GDM1 (cell line): ENCODE results near the gene ZNF445.
"Not testable (repeated sequence)": the region's sequence is repeated elsewhere in the genome, so short reads cannot be mapped to it uniquely, and the experiment has no call there.

Experiments used
- DNase-seq: peaks from one replicate; lab custom pipeline; 2025; lab: John Stamatoyannopoulos, UW

ZNF445 gene

DNA sequence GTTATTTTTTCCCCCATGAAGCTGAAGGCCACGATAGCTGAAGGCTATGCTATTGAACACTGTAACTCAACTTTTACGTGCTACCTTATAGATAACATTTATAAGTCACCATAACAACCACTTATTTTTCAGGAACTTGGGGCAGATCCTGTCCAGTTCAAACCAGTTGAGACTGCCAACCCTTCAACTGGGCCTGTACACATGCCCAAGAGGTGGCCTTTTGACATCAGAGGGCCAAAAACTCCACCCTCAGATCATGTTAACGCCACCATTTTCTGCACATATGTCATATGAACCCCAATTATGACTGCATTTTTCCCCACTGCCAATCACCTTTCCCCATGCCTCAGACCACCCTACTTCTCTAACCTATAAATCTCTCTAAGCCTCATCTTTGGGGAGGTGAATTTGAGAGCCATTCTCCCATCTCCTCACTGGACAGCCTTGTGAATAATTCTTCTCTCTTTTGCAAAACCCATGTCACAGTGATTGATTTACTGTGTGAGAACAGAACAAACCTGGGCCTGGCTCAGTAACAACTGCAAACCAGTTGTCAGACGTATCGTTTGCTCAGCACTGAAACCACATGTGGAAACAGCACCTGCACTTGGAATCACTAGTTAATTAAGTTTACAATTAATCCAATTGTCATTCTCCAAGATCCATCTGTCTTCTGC is 42.5 kb downstream of the ZNF445 start:
- DNase-seq, result no peak

DNA sequence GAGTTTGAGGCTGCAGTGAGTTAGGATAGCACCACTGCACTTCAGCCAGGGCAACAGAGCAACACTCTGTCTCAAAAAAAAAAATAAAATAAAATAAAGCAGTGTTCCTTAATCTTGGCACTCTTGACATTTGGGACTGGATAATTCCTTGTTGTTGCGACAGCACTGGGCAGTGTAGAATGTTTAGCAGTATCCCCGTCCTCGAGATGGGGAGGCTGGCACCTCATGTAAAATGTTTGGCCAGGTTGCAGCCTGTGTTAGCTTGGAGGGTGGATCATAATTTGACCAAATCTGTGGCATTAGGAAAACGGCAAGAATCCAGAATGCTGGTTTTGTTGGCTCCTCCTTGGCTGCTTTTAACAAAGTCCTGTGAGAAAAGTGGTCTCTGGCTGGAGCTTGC is 47.0 kb downstream of the ZNF445 start:
- DNase-seq, result no peak

DNA sequence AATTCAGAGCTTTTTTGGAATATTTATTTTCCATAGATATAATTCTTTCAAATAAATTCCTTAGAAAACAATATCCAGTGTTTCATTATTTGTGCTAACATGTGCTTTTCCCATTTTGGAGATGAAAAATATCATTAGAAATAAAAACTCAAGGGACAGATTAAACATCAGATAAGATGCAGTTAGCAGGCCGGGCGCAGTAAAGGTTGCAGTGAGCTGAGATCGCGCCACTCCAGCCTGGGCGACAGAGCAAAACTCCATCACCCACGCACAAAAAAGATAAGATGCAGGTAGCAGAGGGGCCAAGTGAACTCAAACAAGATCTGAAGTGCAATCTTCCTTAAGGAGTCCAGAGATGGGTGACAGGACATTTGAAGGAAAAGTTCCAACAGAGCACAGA is 48.0 kb downstream of the ZNF445 start:
- no peak for DNase-seq

DNA sequence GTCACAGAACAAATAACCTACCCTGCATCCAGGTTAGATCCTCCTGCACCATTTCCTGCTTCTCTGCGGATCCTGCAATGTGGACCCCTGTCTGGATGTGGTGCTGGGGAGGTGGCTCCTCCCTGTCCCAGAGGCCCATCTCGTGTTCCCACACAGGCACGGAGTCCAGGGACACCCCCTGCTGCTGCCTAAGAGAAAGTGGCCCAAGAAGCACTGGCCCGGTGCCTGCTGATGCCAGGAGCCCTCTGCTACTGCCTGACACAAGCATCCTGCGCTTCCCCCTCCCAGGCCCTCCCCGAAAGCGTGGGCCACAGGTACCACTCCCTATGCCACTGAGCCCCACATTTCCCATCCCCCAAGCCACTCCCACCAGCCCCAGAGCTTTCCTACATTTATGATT is 48.6 kb downstream of the ZNF445 start:
- DNase-seq, result no peak

DNA sequence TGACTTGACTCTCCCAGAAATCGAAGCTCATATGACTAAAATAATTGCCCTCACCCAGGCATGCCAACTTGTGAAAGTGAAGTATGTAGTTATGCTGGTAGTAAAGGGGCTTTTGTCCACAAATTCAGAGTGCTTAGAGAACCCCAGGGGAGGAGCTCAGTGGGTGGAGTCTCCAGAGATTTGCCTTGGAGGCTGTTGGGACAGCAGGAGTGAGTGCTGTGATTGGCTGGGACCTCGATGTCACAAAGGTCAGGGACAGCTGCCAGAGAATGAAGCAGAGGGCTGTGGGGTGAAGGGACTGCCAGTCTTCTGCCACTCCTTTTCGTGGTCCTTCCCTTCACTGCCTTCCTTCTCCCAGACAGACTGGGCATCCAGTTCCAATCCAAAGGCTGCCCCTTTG is 49.8 kb downstream of the ZNF445 start:
- no peak for DNase-seq

DNA sequence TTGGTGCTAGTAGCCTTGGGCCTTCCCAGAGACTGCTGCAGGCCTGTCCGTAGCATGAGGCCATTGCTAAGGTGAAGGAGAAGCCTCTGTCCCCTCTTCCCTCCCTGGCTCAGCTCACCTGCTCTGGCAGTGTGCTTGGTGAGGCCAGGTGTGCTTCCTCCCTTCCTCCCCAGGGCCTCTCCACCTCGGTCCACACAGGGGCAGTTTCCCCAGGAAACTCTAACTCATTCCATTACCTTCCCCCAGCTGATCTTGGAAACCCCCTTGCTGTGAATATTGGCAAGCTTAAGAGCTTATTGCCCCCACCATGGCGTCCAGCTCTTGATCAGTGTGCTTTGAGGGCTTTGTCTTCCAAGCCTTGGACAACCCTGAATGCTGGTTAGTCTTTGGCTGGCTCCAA is 52.7 kb downstream of the ZNF445 start:
- DNase-seq, result no peak

DNA sequence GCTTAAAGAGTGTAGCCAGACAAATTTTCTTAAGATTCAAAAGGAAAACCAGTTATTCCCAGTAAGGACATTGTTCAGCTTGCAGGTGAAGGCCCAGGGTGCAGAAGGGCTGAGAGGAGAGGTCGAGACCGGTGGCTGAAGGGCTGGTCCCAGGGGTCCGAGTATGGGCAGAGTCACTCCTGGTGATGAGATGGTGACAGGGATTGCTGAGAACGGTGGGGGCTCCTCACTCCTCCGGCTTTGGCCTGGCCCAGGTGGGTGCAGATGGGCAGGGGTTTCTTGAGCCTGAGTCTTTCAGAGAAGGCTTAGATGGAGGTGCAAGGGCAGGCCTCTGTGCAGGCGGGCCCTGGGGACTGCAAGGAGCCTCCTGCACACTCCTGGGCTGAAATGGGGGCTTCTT is 56.2 kb downstream of the ZNF445 start:
- DNase-seq, result no peak

DNA sequence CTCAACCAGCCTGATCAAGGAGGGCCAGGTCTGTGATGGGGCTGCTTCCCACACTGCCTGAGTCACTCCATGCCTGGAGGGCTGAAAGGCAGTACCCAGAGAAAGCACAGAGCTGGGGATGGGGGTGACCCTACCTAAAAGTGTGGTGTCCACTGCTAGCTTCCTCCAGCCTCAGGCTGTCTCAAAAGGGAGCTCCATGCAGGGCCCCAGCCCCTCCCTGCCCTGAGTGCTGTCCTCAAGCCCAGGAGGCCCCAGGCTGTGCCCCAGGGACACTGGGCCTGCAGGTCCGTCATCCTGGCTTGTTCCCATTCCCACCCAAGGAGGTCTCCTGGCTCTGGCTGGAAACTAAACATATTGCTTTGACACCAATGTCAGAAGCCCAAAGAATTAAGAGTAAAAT is 56.8 kb downstream of the ZNF445 start:
- DNase-seq, result no peak

DNA sequence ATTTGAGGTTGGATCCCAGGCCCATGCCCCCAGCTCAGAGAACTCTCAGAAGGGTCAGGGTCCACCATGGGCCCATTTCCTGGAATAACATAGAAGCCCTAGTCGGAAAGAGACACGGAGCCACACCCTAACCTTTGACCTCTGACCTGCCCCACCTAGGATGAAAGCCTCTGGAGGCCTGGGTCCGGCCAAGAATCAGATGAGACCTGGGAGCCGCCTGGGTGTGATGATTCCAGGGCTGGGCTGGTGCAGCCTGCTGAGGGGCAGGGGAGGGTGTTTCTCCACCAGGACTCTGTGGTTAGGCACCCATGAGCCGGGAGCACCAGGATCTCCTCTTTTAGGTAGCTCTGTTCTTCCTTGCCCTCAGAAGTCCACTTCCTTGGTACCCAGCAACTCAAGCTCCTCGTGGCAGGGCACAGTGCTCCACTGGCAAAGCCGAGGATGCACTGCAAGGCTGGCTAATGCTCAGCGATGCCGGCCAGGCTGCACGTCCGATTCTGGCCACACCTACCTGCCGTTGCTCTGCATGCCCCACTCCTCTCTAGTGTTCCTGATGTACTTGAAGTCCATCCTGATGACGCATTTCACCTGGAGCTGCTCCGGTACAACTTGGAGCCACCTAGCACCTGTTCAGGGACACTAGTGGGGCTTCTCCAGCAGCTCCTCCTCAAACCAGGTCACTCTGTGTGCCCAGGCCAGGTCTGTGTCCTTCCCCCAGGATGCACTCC is 57.4 kb downstream of the ZNF445 start:
- no peak for DNase-seq

DNA sequence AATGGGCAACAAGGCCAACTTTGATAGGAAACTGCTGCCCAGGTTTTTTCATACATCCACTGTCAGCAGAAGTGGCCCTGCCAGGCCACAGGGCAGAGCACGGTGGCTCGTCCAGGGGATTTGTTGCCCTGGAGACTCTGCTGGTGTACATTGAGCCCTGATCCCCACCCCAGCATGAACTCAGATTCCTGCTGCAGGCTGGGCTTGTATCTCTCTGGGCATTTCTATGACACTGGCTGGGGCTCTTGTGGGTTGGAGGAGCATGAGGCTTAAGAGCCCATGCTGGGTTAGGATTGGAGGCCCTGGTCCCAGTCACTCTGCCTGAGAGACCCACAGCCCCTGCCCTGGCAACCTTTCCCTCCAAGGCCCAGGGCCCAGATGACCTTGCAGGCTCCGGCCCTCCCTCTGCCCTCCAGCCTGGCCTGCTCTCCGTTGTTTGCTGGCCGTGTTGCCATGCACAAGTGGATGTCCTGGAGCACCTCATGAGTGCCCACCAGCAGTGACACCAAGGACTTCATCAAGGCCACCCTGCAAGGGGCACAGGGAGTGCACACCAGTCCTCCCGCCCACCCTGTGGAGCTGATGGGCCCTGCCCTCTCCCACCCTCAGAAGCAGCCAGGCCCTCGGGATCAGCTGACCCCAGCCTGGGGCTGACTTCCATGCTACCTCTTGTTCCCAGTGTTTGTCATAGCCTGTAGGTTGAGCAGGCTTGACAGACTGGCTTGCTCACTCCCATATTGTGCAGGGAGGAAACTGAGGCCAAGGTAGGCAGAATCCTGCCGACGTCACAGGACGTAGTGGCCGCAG is 58.2 kb downstream of the ZNF445 start:
- DNase-seq, result no peak

DNA sequence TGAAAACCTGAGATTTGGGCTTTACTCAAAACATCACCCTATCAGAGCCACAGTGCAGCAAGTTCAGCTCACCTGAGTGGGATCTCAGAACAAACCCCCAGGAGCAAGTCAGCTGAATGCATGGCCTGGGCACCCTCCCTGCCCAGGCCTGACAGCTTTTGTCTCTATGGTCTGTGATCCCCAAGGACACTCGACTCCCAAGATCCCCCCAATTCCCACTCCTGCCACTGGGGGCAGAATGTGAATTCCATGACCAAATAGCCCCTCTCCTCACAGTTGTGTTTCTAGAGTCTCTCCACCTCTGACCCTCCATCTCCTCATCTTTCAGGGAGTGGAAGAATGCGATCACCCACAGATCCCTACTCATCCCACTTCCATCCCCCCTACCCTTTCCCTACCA is 58.9 kb downstream of the ZNF445 start:
- no peak for DNase-seq

DNA sequence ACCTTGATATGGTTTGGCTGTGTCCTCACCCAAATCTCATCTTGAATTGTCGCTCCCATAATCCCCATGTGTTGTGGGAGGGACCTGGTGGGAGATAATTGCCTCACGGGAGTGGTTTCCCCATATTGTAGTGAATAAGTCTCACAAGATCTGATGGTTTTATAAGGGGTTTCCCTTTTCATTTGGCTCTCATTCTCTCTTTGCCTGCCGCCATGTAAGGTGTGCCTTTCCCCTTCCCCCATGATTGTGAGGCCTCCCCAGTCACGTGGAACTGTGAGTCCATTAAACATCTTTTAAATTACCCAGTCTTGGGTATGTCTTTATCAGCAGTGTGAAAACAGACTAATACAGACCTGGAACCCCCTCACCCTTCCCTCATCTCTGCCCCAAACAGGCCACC is 59.4 kb downstream of the ZNF445 start:
- DNase-seq, result not testable (repeated sequence)

DNA sequence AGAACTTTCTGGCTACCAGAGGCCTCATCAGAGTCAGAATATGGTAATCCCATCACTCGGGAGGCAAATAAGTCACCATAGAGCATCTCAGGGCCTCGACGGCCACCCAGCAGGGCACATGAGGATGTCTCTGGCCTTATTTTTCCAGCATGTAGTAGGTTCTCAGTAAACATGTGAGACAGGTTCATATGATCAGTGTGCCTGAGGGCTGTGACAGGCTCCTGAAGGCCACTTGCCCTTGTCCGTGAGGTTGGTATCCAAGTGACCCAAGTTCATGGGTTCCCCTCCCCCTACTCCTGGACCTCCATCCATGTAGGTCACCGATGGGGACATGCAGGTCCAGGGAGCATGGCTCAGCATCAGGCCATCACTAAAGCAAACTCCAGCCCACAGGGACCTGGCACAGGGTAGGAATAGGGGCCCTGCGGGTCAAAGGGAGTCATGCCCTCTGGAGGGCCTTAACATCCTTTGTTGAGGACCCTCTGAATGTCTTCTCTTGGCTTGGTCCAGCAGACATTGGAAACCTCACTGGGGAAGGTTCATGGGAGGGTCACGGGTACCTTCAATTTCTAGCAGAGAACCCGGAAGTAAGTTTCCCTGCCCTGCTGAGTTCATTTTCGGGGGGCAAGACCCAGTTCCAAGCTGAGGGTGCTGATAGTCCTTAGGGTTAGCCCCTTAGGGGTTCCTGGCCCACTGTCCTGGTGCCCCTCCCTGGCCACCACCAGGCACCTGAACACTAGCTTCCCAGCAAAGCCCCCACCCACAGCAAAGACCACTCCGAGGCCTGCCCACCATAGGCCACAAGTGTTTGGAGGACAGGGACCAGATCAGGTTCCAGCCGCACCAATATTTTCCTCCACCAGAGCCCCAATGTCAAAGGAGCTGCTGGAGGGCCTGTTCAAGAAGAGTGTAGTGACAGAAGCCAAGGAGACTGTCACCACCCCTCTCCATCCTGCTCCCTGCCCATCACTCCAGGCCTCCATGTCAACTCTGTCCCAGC is 61.1 kb downstream of the ZNF445 start:
- DNase-seq, result no peak

DNA sequence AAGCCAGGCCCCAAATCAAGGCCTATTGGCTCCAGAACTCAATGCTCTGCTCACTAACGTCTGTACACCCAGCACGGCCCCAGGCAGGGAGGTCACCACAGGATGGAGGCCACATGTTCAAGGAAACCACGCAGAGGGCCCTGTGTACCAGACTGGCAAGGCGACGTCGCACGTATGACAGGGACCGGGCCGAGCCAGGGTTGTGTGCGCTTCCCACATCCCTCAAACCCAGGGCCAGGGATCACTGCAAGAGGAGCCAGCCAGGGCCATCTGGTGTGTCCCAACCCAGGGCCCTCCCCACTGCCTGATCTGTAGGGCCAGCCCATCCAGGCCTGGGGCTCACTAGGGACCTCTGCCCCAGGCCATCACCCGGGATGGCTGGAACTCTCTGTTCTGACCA is 62.0 kb downstream of the ZNF445 start:
- no peak for DNase-seq

DNA sequence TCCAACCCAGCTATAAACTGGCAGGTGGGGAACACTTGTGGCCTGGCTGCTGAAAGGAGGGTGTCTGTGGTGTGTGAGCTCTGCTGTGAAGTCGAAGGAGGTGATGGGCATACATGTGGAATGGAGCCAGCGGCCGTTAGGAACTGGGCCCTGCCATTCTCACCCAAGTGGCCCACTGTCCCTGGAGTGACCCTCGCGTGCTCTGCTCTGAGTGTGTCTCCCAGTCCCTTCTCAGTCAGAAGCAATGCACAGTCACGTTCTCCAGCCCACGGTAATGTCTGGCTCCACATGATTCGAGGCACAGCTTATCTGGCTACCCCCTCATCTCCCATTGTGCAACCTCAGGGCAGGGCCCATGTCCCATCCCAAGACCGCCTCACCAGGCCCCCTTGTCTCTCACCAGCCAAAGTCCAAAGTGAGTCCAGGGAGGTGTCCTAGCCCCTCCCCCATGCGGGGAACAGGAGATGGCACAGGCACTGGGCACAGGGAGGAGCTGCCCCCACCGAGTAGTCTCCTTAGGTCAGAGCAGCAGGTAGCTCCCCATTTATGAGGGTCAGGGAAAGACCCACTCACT is 62.9 kb downstream of the ZNF445 start:
- no peak for DNase-seq

DNA sequence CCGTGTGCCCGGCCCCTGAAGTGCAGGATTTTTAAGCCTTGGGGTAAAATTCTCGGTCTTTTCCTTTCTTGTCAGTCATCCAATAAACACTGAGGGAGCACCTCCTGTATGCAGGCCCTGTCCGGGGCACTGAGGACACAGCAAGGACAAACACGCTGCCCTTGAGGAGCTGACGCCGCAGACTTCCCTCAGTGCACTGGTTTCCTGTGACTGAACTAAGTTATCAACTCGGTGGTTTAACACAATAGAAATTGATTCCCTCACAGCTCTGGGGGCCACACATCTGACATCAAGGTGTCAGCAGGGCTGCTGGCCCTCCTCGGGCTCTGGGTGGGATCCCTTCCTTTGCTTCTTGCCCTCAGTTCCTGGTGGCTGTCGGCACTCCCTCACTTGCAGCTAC is 65.1 kb downstream of the ZNF445 start:
- no peak for DNase-seq

DNA sequence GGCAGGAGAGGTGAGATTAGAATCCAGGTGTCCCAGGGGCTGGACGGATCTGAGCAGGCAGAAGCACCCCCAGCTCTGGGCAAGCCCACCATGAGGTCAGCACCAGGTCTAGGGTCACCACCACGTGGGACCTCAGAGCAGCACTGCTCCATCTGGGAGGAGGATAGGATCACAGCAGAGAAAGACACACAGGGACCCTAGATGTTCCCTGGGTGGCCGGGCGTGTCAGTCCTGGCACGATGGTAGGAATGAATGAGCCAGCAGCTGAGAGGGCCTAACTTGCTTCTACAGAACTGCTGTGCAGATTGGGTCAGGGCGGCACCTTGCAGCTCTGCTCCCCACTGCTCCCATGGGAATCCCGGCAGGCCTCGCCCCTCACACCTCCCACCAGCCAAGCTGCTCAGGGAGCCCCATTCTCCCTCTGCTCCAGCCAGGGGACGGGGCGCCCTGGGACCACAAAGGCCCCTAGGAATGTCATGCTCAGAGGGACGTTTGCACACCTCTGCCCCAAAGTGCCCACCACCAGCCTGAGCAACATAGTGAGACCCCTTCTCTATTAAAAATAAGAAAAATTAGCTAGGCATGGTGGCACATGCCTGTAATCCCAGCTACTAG is 66.3 kb downstream of the ZNF445 start:
- no peak for DNase-seq

DNA sequence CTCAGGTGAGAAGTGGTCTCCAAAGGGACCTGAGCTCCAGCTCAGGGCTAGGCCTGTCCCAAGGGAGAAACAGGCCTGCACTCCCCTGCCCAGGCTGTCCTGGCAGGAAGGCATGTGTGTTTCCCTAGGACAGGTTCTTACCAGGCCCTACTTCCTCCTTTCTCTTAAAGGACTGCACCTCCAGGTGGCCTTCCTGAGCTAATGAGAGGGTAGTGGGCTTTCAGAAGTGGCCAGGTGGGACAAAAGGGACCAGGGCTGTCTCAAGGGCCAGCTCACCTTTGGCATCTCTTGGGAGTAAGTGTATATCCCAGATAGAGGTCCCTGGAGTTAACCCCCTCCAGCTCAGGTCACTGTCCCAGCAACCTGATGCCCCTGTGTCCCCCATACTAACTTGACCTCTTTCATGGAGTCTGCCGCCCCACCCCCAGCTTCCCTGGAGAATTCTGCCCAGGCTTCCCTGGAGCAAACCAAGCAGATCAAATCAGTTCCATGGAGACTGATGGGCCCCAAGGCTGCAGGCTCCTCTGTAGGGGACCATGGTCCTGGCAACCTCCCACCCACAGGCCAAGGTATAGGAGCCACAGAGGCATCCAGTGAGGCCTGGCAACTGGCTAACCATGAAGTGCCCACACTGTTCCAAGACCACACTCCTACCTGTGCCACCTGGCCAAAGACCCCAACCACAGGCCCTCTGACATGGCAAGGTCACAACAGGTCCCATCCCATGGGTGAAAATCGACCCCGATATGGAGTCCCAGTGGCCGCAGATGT is 67.6 kb downstream of the ZNF445 start:
- no peak for DNase-seq

DNA sequence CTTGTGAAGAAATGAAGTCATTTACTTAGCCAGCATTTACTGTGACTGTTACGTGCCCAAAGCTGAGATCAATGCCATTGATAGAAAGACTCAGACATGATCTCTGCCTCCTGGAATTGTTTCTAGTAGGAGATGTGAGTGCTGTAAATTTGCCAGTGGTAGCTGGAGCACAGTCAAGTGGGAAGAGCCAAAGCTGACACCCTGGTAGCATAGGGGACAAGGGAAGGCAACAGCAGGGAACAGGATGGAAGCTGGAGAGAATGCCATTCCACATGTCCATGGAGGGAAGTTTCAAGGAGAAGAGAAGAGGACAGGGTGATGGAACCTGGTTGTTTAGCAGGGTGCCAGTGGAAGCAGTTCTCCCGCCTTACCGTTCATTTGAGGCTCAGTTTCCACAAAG is 74.9 kb downstream of the ZNF445 start:
- no peak for DNase-seq

DNA sequence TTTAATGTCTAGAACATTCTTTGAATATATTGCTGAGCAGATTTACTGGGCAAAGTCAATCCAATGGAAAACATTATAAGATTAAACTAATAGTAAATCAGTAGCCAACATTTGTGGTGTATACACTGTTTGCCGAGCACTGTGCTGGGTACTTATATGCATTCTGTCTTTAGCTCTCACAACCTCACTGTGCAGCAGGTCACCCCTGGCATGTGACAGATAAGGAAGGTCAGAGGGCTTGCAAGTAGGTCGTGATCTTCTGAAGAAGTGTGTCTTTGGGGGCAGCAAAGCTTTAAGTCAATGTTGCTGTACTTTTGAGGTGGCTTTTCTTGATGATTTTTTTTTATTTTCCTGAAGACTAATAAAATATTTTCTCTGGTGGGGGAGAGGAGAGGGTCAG is 76.7 kb downstream of the ZNF445 start:
- no peak for DNase-seq
